ENCODE results near the gene SSR3. TPM values are rescaled to one million over a fixed set of nuclear protein-coding genes. Genes with fewer than 3 reads are reported as not detected.

The SSR3 gene
- total and polyA plus RNA-seq, 7 donors: 53.2 to 252 (median 71.5) TPM

- ATAC-seq: no peak
- Histone ChIP-seq H3K4me3 (no peak overlapping the region), H3K27me3 (ENCODE audit: insufficient read depth in 3 of 3, low read length in 2 of 3) (peaks cover 0 to 2% (median 0%) of the 10 kb centered on the region in 3 donors), H3K36me3 (ENCODE audit: insufficient read depth in 1 of 2, low read depth in 1 of 2) (no peaks in the 10 kb centered on the region), H3K9me3 (no peaks in the 10 kb centered on the region), H3K4me1 (no peaks in the 10 kb centered on the region), H3K27ac (no peak overlapping the region)
- DNase-seq: no peak
- intact Hi-C loops (cut with DNase I): no loop called here
- TF ChIP-seq CTCF (IDR thresholded peaks at IDR 0.05): no peak
- WGBS, 3 donors: 44 to 59% (median 45%) methylated on average over 1 of the region's 1 CpG
Measured at GRCh38 chr3:156497326-156497725, 57.6 kb downstream of the SSR3 start.

GRCh38 chr3:156495816-156496215 lies 59.1 kb downstream of the SSR3 start:
- Histone ChIP-seq H3K36me3 (ENCODE audit: insufficient read depth in 1 of 2, low read depth in 1 of 2) (no peaks in the 10 kb centered on the region), H3K4me3 (no peak overlapping the region), H3K4me1 (no peaks in the 10 kb centered on the region), H3K27me3 (ENCODE audit: insufficient read depth in 3 of 3, low read length in 2 of 3) (peaks cover 0 to 2% (median 0%) of the 10 kb centered on the region in 3 donors), H3K27ac (no peak overlapping the region), H3K9me3 (no peaks in the 10 kb centered on the region)
- intact Hi-C loops (cut with DNase I): no loop called here
- no peak for TF ChIP-seq CTCF (IDR thresholded peaks at IDR 0.05)
- no peak for DNase-seq
- ATAC-seq: no peak
- 88 to 96% (median 94%) methylated on average over 1 of the region's 1 CpG for WGBS, 3 donors

GRCh38 chr3:156493887-156494286 lies 61.0 kb downstream of the SSR3 start:
- Histone ChIP-seq H3K27ac (no peak overlapping the region), H3K36me3 (ENCODE audit: insufficient read depth in 1 of 2, low read depth in 1 of 2) (no peaks in the 10 kb centered on the region), H3K27me3 (ENCODE audit: insufficient read depth in 3 of 3, low read length in 2 of 3) (peaks cover 0 to 2% (median 0%) of the 10 kb centered on the region in 3 donors), H3K9me3 (no peaks in the 10 kb centered on the region), H3K4me3 (no peak overlapping the region), H3K4me1 (no peaks in the 10 kb centered on the region)
- WGBS, 3 donors: 68 to 75% (median 68%) methylated on average over 3 of the region's 3 CpGs
- no peak for DNase-seq
- ATAC-seq: no peak
- intact Hi-C loops (cut with DNase I): no loop called here
- TF ChIP-seq CTCF (IDR thresholded peaks at IDR 0.05): no peak

GRCh38 chr3:156492801-156493261 lies 62.1 kb downstream of the SSR3 start:
- no peak for TF ChIP-seq CTCF (IDR thresholded peaks at IDR 0.05)
- Histone ChIP-seq H3K9me3 (no peaks in the 10 kb centered on the region), H3K4me3 (no peak overlapping the region), H3K4me1 (no peaks in the 10 kb centered on the region), H3K27ac (no peak overlapping the region), H3K36me3 (ENCODE audit: insufficient read depth in 1 of 2, low read depth in 1 of 2) (no peaks in the 10 kb centered on the region), H3K27me3 (ENCODE audit: insufficient read depth in 3 of 3, low read length in 2 of 3) (peaks cover 0 to 2% (median 0%) of the 10 kb centered on the region in 3 donors)
- DNase-seq (no peak), ATAC-seq (no peak)
- 65 to 80% (median 65%) methylated on average over 3 of the region's 3 CpGs for WGBS, 3 donors
- intact Hi-C loops (cut with DNase I): no loop called here

GRCh38 chr3:156491192-156491591 lies 63.7 kb downstream of the SSR3 start:
- ATAC-seq (no peak), DNase-seq (no peak)
- Histone ChIP-seq H3K4me1 (no peaks in the 10 kb centered on the region), H3K9me3 (no peaks in the 10 kb centered on the region), H3K27me3 (ENCODE audit: insufficient read depth in 3 of 3, low read length in 2 of 3) (peaks cover 0 to 2% (median 0%) of the 10 kb centered on the region in 3 donors), H3K4me3 (no peak overlapping the region), H3K36me3 (ENCODE audit: insufficient read depth in 1 of 2, low read depth in 1 of 2) (no peaks in the 10 kb centered on the region), H3K27ac (no peak overlapping the region)
- 67 to 75% (median 74%) methylated on average over 3 of the region's 3 CpGs for WGBS, 3 donors
- no peak for TF ChIP-seq CTCF (IDR thresholded peaks at IDR 0.05)
- intact Hi-C loops (cut with DNase I): no loop called here
